ENCODE measurements around the gene PPP2R5B.
"Not testable (repeated sequence)": the region's sequence is repeated elsewhere in the genome, so short reads cannot be mapped to it uniquely, and the experiment has no call there.

PPP2R5B gene

GRCh38 chr11:64974124-64974523, 49.6 kb downstream of the PPP2R5B start:
- DNase-seq (ENCODE audit: low spot score) = no peak

DNA sequence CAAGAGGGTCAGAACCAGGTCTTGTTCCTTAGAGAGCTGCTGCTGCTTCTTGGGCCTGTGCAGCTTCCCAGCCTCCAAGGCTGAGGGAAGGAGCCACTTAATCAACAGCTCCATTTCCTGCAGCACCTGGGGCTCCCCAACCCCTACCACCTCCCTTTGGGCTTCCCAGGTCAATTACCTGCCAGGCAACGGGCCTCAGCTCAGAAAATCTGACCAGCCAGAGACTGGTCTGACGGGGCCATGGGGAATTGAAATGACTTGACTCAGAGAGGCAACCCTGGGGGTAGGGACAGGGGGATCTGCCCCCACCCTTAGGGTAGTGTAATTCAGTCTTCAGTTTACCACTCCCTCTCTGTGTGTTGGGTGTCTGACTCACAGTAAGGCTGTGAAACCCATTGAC, 52.2 kb downstream of the PPP2R5B start:
- no peak for DNase-seq (ENCODE audit: low spot score)

GRCh38 chr11:64983339-64983738, 58.9 kb downstream of the PPP2R5B start:
- not testable (repeated sequence) for DNase-seq (ENCODE audit: low spot score)

Small RNA genes lying within 50 kb of the gene (small RNA-seq; reads per million reads assigned to genes)
- gene MIR6749 (0 reads per million in 2 experiments), gene MIR6750 (0 reads per million in 2 experiments)
